Skeletal muscle tissue (tissue), 4 donors: ENCODE data around the gene MCOLN3. TPM values are rescaled to one million over a fixed set of nuclear protein-coding genes. Genes with fewer than 3 reads are reported as not detected.
"Not testable (repeated sequence)": the region's sequence is repeated elsewhere in the genome, so short reads cannot be mapped to it uniquely, and the experiment has no call there.

Experiments used
- H3K27ac ChIP-seq: one replicate; pipeline ENCODE4 v1.7.0; 2013; ENCODE audit warnings: mild to moderate bottlenecking, low read depth, low read length, inconsistent platforms
- H3K27me3 ChIP-seq, 3 donors: one replicate each; pipeline ENCODE4 v1.7.0; 2013; ENCODE audit warnings: low read length in 3 of 3; ENCODE audit not compliant: control insufficient read depth in 3 of 3, insufficient read depth in 3 of 3
- H3K36me3 ChIP-seq, 3 donors: one replicate each; pipeline ENCODE4 v1.7.0; 2013; ENCODE audit warnings: low read length in 3 of 3; ENCODE audit not compliant: control insufficient read depth in 3 of 3, insufficient read depth in 3 of 3
- H3K4me1 ChIP-seq, 3 donors: one replicate each; pipeline ENCODE4 v1.7.0; 2013; ENCODE audit warnings: low read length in 3 of 3, mild to moderate bottlenecking in 3 of 3; ENCODE audit not compliant: control insufficient read depth in 3 of 3, insufficient read depth in 3 of 3
- H3K4me3 ChIP-seq, 3 donors: one replicate each; pipeline ENCODE4 v1.7.0; 2013; ENCODE audit warnings: low read length in 3 of 3
- H3K9ac ChIP-seq, 3 donors: one replicate each; pipeline ENCODE4 v1.7.0; 2013; ENCODE audit warnings: low read length in 3 of 3, mild to moderate bottlenecking in 3 of 3, moderate library complexity in 2 of 3, low read depth in 1 of 3
- H3K9me3 ChIP-seq, 3 donors: one replicate each; pipeline ENCODE4 v1.7.0; 2013; ENCODE audit warnings: low read length in 3 of 3; ENCODE audit not compliant: control insufficient read depth in 3 of 3
- total RNA-seq: library from RNA; depleted of rRNA; stranded (reverse); fragments of >200 nt; gene quantifications from one replicate; pipeline ENCODE4 v1.2.3, GENCODE V29; 2014
- donor health status: Osteomylitis.

MCOLN3 gene
- total RNA-seq, 1 donor from 2014 or later: 0.52 TPM

- H3K27ac ChIP-seq: no peak overlapping the region
- no peaks in the 10 kb centered on the region for H3K9me3 ChIP-seq
These were observed 22.4 kb downstream of the MCOLN3 start for GRCh38 chr1:85025940-85026339.

DNA sequence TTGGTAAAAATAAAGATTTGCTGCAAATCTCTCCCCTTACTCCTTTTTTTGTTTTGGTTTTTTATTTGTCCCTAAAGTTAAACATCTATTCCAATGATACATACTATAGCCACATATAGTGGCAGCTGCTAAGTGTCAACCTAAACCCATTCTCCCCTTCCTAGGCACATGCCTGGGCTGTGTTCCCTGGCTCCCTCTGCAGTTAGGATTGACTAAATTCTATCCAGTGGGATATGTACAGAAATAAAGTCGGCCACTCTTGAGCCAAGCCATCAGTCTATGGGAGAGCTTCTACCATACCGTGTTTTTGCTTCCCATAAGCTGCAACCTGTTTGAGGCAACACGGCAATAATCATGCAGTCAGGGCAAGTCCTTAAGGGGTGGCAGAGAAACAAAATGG is 23.6 kb downstream of the MCOLN3 start:
- H3K36me3 ChIP-seq: no peaks in the 10 kb centered on the region
- H3K4me3 ChIP-seq: no peak overlapping the region
- no peaks in the 10 kb centered on the region for H3K9me3 ChIP-seq
- H3K27me3 ChIP-seq: no peaks in the 10 kb centered on the region
- no peaks in the 10 kb centered on the region for H3K4me1 ChIP-seq
- H3K27ac ChIP-seq: no peak overlapping the region
- H3K9ac ChIP-seq: no peak overlapping the region

More at GRCh38 chr1:85025940-85026339, 22.4 kb downstream of the MCOLN3 start:
- H3K27me3 ChIP-seq: no peaks in the 10 kb centered on the region
- no peaks in the 10 kb centered on the region for H3K4me1 ChIP-seq
- no peak overlapping the region for H3K9ac ChIP-seq
- H3K36me3 ChIP-seq: no peaks in the 10 kb centered on the region
- no peak overlapping the region for H3K4me3 ChIP-seq

DNA sequence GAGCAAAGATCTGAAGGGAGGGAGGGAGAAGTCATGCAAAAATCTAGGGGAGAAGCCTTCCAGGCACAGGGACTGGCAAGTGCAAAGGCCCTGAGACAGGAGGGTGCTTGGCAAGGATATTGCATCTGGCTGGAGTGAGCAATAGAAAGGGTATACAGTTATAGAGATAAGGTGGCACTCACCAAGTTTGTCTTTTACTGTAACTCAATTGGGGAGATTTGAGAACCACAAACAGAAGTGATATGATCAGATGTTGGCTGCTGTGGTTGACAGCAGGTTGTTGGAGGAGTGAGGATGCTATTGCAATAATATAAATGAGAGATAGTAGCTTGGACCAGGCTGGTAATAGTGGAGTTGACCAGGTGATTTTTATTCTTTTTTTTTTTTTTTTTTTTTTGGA is 25.6 kb downstream of the MCOLN3 start:
- no peak overlapping the region for H3K9ac ChIP-seq

DNA sequence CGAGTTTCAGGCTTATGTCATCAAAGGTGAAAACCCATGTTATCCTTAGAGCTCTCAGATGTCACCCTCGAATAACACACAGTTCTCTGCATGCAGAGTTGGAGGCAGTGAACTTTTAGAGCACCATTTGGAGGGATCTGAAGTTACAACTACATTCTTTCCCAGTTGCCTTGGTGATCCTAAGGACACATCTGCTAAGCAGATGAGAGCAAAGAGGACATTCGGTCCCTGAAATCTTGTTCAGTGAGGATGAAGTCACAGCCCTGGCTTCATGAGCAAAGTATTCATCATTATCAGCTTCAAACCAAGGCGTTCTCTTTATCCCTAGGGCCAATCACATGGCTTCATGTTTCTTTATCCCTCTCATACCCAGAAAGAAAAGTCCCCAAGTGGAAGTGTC is 28.3 kb downstream of the MCOLN3 start:
- no peak overlapping the region for H3K9ac ChIP-seq

More for the DNA sequence above, 25.6 kb downstream of the MCOLN3 start:
- Histone ChIP-seq H3K27ac (no peak overlapping the region), H3K27me3 (no peaks in the 10 kb centered on the region), H3K9me3 (no peaks in the 10 kb centered on the region), H3K4me1 (no peaks in the 10 kb centered on the region), H3K36me3 (no peaks in the 10 kb centered on the region), H3K4me3 (no peak overlapping the region)

DNA sequence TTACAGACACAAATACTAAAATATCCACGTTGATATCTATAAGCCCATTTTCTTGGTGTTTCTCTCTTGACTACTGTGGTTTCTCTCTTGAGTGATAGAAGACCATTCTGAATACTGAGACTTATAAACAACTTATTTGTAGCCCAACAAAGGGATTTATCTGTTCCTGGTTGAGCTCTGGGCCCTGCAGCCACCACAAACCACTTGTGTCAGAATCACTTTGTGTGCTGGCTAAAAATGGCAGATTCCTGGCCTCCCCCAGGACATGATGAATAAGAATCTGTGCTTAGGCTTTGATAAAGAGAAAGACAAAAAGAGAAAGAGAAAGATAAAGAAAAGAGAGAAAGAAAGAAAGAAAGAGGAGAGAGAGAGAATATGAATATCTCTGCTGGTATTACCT is 32.5 kb downstream of the MCOLN3 start:
- Histone ChIP-seq H3K4me1 (no peaks in the 10 kb centered on the region), H3K9me3 (no peaks in the 10 kb centered on the region), H3K9ac (no peak overlapping the region), H3K27ac (no peak overlapping the region), H3K27me3 (no peaks in the 10 kb centered on the region), H3K36me3 (no peaks in the 10 kb centered on the region), H3K4me3 (no peak overlapping the region)

More for the DNA sequence above, 28.3 kb downstream of the MCOLN3 start:
- no peaks in the 10 kb centered on the region for H3K4me1 ChIP-seq
- no peaks in the 10 kb centered on the region for H3K9me3 ChIP-seq
- no peak overlapping the region for H3K4me3 ChIP-seq
- H3K27ac ChIP-seq: no peak overlapping the region
- no peaks in the 10 kb centered on the region for H3K27me3 ChIP-seq
- no peaks in the 10 kb centered on the region for H3K36me3 ChIP-seq

GRCh38 chr1:85005641-85006040 is 42.7 kb downstream of the MCOLN3 start:
- peaks cover 4 to 18% (median 4%) of the 10 kb centered on the region in 3 donors for H3K27me3 ChIP-seq
- not testable (repeated sequence) for H3K4me1 ChIP-seq, H3K4me3 ChIP-seq, H3K27ac ChIP-seq, H3K9ac ChIP-seq, H3K36me3 ChIP-seq, H3K9me3 ChIP-seq

- Histone ChIP-seq H3K9ac (no peak overlapping the region), H3K4me3 (no peak overlapping the region), H3K27ac (no peak overlapping the region), H3K27me3 (peaks cover 25 to 37% (median 30%) of the 10 kb centered on the region in 3 donors), H3K9me3 (peaks cover 0 to 3% (median 2%) of the 10 kb centered on the region in 3 donors), H3K36me3 (no peaks in the 10 kb centered on the region), H3K4me1 (peaks cover 10 to 19% (median 14%) of the 10 kb centered on the region in 3 donors)
These were observed 46.6 kb downstream of the MCOLN3 start for GRCh38 chr1:85001742-85002141.

GRCh38 chr1:84998642-84999280 is 49.5 kb downstream of the MCOLN3 start:
- Histone ChIP-seq H3K27ac (no peak overlapping the region), H3K9me3 (peaks cover 0 to 2% (median 0%) of the 10 kb centered on the region in 3 donors), H3K4me3 (peak overlapping the region in 1 of 3 donors; percentile 60)

DNA sequence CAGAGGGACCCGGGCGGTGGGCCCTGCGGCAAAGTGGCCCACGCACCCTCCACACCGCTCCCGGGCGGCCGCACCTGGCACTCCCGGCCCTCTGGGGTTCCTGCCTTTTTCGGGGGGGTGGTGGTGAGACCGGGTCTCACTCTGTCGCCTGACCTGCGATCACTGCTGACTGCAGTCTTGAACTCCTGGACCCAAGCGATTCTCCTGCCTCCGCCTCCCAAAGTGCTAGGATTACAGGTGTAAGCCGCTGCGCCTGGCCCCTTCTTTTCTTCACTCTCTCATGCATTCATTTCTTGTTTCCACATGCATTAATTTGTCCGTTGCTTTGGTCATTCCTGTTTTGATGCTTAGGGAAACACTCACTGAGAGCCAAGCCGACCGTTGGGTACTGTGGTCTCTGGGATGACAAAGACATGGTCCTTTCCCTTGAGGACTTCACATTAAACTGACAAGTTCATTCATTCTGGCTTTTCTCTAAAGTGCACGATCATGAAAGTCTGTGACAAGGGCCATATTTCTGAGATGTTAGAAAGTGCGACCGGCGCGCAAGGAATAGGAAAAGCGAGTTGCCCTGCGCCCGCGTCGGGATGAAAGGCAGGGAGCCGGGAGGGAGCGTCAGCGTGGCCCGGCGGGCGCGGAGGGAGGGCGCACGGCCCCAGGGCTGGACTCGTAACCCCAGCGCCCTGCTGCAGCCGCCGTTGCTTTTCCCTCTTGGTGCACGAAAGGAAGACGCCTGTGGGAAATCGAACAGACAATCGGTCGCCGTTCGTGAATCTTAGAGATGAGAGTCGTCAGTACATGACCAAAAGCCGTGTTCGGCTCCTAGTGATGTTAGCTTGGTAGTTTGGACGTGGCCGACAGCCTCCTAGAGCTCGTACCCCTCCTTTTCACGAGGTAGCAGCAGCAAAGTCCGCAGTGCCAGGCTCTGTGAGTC is 50.4 kb downstream of the MCOLN3 start:
- Histone ChIP-seq H3K4me1 (peaks cover 15 to 22% (median 18%) of the 10 kb centered on the region in 3 donors), H3K27me3 (peaks cover 27 to 47% (median 36%) of the 10 kb centered on the region in 3 donors), H3K27ac (no peak overlapping the region), H3K36me3 (no peaks in the 10 kb centered on the region), H3K9me3 (no peaks in the 10 kb centered on the region), H3K9ac (peak overlapping the region in 1 of 3 donors; percentile 23), H3K4me3 (peak overlapping the region; percentile 56 to 61 (median 60))

More at GRCh38 chr1:84998642-84999280, 49.5 kb downstream of the MCOLN3 start:
- Histone ChIP-seq H3K4me1 (peaks cover 15 to 22% (median 18%) of the 10 kb centered on the region in 3 donors), H3K27me3 (peaks cover 27 to 50% (median 39%) of the 10 kb centered on the region in 3 donors), H3K9ac (no peak overlapping the region), H3K36me3 (no peaks in the 10 kb centered on the region)
